Esophagus squamous epithelium (tissue), 5 donors: ENCODE results near the gene CCL21. TPM values are rescaled to one million over a fixed set of nuclear protein-coding genes. Genes with fewer than 3 reads are reported as not detected.
"Not testable (repeated sequence)": the region's sequence is repeated elsewhere in the genome, so short reads cannot be mapped to it uniquely, and the experiment has no call there.

Experiments
- DNase-seq: peaks from one replicate; lab custom pipeline; 2025; lab: John Stamatoyannopoulos, UW
- H3K27ac ChIP-seq, 4 donors: fragments of 200-600 bp; sonication (generic); one replicate each; pipeline ENCODE4 v1.5.1; 2016 to 2019; ENCODE audit warnings: mild to moderate bottlenecking in 1 of 4
- H3K27me3 ChIP-seq, 4 donors: fragments of 200-600 bp; sonication (generic); 1 replicate in 3 of 4; 2 replicates in 1 of 4; pipeline versions ENCODE4 v1.5.1 to v1.6.0; 2017 to 2021; ENCODE audit warnings: antibody characterized with exemption in 1 of 4
- H3K36me3 ChIP-seq, 3 donors: fragments of 200-600 bp; sonication (generic); one replicate each; pipeline ENCODE4 v1.5.1; 2016 to 2019
- H3K4me1 ChIP-seq, 3 donors: fragments of 200-600 bp; sonication (generic); one replicate each; pipeline ENCODE4 v1.5.1; 2017 to 2019
- H3K4me3 ChIP-seq, 4 donors: fragments of 200-600 bp; sonication (generic); 1 replicate in 3 of 4; 2 replicates in 1 of 4; pipeline ENCODE4 v1.5.1; 2016 to 2019; ENCODE audit warnings: mild to moderate bottlenecking in 2 of 4, moderate library complexity in 1 of 4
- H3K9me3 ChIP-seq, 3 donors: fragments of 200-600 bp; sonication (generic); one replicate each; pipeline ENCODE4 v1.5.1; 2016 to 2019
- POLR2A ChIP-seq, 4 donors: fragments of 450-650 bp; IDR thresholded peaks; one replicate each; pipeline ENCODE4 v1.6.1; 2017; ENCODE audit warnings: antibody characterized with exemption in 4 of 4, mild to moderate bottlenecking in 4 of 4, moderate library complexity in 3 of 4
- WGBS, 2 donors: methylation state at CpG; one replicate each; pipeline ENCODE4 v1.1.5; 2018; 5-methylcytosine and 5-hydroxymethylcytosine counted together
- intact Hi-C: fragments of 100-400 bp; cut with DNase I; formaldehyde crosslinking; loops from one replicate; pipeline ENCODE4 v1.15.0; 2022
- total RNA-seq, 4 donors: library from RNA; depleted of rRNA; stranded (reverse); fragments of >200 nt; gene quantifications; one replicate each; pipeline ENCODE4 v1.1.0, GENCODE V29; 2016
- TF ChIP-seq, protein P1 (sequence below), 6 experiments: fragments of 450-650 bp in 4 of 6; fragments of 200-600 bp in 2 of 6; sonication (generic) in 2 of 6; IDR thresholded peaks; one replicate each; pipeline ENCODE4 v1.5.1; 2016 to 2019; ENCODE audit warnings: antibody characterized with exemption in 6 of 6, mild to moderate bottlenecking in 4 of 6, moderate library complexity in 4 of 6
- donor health status: DM: yes; HTN: yes; CAD: no.

Gene CCL21
- total RNA-seq, 4 donors from 2014 or later = 3.7 to 181 (median 26.9) TPM

DNA sequence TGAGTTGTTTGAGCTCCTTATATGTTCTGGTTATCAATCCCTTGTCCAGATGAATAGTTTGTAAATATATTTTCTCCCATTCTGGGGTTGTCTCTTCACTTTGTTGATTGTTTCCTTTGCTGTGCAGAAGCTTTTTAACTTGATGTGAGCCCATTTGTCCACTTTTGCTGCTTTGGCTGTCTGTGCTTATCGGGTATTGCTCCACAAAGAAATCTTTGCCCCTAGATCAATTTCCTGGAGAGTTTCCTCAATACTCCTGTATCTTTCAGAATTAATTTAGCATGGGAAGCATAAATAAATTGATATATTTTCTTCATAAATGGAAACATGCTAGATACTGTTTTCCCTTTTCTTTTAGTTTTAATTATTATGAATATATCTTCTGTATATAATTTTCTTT is 22.5 kb upstream of the CCL21 start:
- H3K36me3 ChIP-seq = no peaks in the 10 kb centered on the region

GRCh38 chr9:34723141-34723540 is 13.2 kb upstream of the CCL21 start:
- WGBS, 2 donors = 87 to 96% methylated on average over 7 to 8 of the region's 11 CpGs
- peaks cover 0 to 6% (median 2%) of the 10 kb centered on the region in 3 donors for H3K4me1 ChIP-seq
- no peaks in the 10 kb centered on the region for H3K36me3 ChIP-seq
- no peak overlapping the region for H3K27ac ChIP-seq
- TF ChIP-seq POLR2A (IDR thresholded peaks at IDR 0.05) = no peak
- TF ChIP-seq, protein P1, sequence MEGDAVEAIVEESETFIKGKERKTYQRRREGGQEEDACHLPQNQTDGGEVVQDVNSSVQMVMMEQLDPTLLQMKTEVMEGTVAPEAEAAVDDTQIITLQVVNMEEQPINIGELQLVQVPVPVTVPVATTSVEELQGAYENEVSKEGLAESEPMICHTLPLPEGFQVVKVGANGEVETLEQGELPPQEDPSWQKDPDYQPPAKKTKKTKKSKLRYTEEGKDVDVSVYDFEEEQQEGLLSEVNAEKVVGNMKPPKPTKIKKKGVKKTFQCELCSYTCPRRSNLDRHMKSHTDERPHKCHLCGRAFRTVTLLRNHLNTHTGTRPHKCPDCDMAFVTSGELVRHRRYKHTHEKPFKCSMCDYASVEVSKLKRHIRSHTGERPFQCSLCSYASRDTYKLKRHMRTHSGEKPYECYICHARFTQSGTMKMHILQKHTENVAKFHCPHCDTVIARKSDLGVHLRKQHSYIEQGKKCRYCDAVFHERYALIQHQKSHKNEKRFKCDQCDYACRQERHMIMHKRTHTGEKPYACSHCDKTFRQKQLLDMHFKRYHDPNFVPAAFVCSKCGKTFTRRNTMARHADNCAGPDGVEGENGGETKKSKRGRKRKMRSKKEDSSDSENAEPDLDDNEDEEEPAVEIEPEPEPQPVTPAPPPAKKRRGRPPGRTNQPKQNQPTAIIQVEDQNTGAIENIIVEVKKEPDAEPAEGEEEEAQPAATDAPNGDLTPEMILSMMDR (IDR thresholded peaks at IDR 0.05) = no peak
- no peaks in the 10 kb centered on the region for H3K9me3 ChIP-seq
- no peak for DNase-seq
- intact Hi-C loops = no loop called here
- H3K4me3 ChIP-seq = no peak overlapping the region
- H3K27me3 ChIP-seq = peaks cover 0 to 7% (median 0%) of the 10 kb centered on the region in 4 donors

More for the DNA sequence above, 22.5 kb upstream of the CCL21 start:
- WGBS, 2 donors = 89 to 100% methylated on average over 1 of the region's 1 CpG
- Histone ChIP-seq H3K4me3 (no peak overlapping the region), H3K27ac (no peak overlapping the region), H3K27me3 (peaks cover 0 to 4% (median 0%) of the 10 kb centered on the region in 4 donors), H3K9me3 (no peaks in the 10 kb centered on the region), H3K4me1 (no peaks in the 10 kb centered on the region)
- intact Hi-C loops = no loop called here
- TF ChIP-seq, protein P1 (IDR thresholded peaks at IDR 0.05) = no peak
- TF ChIP-seq POLR2A (IDR thresholded peaks at IDR 0.05) = no peak
- no peak for DNase-seq

GRCh38 chr9:34719769-34720025 is 9.8 kb upstream of the CCL21 start:
- H3K36me3 ChIP-seq, H3K27me3 ChIP-seq, DNase-seq, H3K27ac ChIP-seq, intact Hi-C loops, H3K4me3 ChIP-seq, H3K9me3 ChIP-seq: not testable (repeated sequence)
- peaks cover 0 to 34% (median 2%) of the 10 kb centered on the region in 3 donors for H3K4me1 ChIP-seq

DNA sequence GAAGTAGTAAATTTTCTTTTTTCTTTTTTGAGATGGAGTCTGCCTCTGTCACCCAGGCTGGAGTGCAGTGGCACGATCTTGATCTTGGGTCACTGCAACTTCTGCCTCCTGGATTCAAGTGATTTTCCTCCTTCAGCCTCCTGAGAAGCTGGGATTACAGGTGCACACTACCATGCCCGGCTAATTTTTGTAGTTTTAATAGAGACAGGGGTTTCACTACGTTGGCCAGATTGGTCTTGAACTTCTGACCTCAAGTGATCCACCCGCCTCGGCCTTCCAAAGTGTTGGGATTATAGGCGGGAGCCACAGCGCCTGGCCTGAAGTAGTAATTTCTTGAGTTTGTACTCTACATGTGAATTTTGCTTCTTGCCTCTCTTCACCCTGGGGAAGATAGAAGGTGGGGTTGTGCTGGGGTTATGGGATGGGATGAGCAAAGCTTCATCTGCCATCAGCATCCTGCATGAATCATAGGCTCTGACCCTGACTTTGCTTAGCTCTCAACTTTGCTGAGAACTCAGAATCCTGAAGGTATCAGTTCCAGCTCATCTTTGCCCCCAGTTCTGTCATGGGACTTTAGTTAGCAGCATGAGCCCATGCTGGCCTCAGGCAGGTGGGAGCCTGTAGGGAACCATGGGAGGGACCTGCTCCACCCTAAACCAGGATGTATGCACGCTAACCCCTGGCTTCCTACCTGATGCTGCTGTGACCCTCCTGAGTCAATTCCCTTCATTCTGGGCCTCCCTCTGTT is 9.3 kb upstream of the CCL21 start:
- Histone ChIP-seq H3K9me3 (no peaks in the 10 kb centered on the region), H3K4me3 (no peak overlapping the region), H3K27me3 (no peaks in the 10 kb centered on the region), H3K27ac (no peak overlapping the region), H3K4me1 (peaks cover 0 to 39% (median 2%) of the 10 kb centered on the region in 3 donors), H3K36me3 (no peaks in the 10 kb centered on the region)
- intact Hi-C loops = no loop called here
- TF ChIP-seq, protein P1 (IDR thresholded peaks at IDR 0.05) = no peak
- no peak for TF ChIP-seq POLR2A (IDR thresholded peaks at IDR 0.05)
- WGBS, 2 donors = 82 to 90% methylated on average over 5 to 8 of the region's 8 CpGs
- no peak for DNase-seq

- Histone ChIP-seq H3K27me3 (no peaks in the 10 kb centered on the region), H3K9me3 (no peaks in the 10 kb centered on the region), H3K4me1 (peaks cover 0 to 43% (median 2%) of the 10 kb centered on the region in 3 donors), H3K36me3 (no peaks in the 10 kb centered on the region), H3K4me3 (no peak overlapping the region), H3K27ac (no peak overlapping the region)
- intact Hi-C loops = no loop called here
- DNase-seq = no peak
- 60% methylated on average over 1 of the region's 3 CpGs; no CpG with 5 or more reads in 1 of the 2 donors for WGBS, 2 donors
- no peak for TF ChIP-seq POLR2A (IDR thresholded peaks at IDR 0.05)
- TF ChIP-seq, protein P1 (IDR thresholded peaks at IDR 0.05) = no peak
Observed at GRCh38 chr9:34717996-34718614, 8.2 kb upstream of the CCL21 start.
